Lower leg skin (tissue), 3 donors: ENCODE results near the gene FANCC.

Experiments
- POLR2A ChIP-seq, 2 donors: fragments of 450-650 bp; IDR thresholded peaks; one replicate each; pipeline ENCODE4 v1.6.1; 2016 to 2017; ENCODE audit warnings: antibody characterized with exemption in 2 of 2, mild to moderate bottlenecking in 1 of 2, moderate library complexity in 1 of 2
- TF ChIP-seq, protein P1 (sequence below), 3 donors: fragments of 450-650 bp; IDR thresholded peaks; one replicate each; pipeline ENCODE4 v1.5.1; 2016; ENCODE audit warnings: antibody characterized with exemption in 3 of 3, mild to moderate bottlenecking in 3 of 3, moderate library complexity in 2 of 3

DNA sequence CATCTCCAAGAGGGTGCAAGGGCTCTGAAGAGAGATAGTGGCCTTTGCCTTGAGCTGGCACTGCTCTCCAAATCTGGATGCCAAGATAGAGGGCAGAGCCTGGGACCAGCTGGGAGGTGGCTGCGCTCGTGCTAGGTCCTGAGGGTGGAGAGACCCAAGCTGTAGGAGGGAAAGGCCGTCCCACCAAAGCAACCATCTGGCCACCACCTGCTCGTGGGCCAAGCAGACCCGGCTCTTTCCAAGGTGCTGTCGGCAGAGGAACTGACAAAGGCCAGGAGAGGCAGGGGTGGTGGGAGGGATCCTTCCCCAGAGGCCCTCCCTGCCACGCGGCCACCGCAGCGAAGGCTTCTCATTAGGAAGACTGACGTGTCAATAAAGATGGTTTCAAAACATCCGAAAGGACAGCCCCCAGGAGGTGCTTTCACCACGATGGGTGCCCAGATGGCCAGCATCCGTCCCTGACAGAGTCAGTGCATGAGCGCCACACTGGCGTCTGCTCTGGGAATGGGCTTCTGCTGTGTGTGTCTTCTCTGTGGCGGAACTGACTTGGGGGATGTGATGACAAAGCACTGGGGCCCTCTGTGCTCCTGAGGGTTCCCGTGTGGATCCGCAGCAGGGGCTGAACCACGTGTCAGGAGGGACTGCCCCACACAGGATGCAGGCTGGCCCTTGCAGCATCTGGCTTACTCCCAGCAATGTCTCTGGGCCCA is 213.5 kb downstream of the FANCC start:
- TF ChIP-seq POLR2A (IDR thresholded peaks at IDR 0.05), result no peak
- TF ChIP-seq, protein P1, sequence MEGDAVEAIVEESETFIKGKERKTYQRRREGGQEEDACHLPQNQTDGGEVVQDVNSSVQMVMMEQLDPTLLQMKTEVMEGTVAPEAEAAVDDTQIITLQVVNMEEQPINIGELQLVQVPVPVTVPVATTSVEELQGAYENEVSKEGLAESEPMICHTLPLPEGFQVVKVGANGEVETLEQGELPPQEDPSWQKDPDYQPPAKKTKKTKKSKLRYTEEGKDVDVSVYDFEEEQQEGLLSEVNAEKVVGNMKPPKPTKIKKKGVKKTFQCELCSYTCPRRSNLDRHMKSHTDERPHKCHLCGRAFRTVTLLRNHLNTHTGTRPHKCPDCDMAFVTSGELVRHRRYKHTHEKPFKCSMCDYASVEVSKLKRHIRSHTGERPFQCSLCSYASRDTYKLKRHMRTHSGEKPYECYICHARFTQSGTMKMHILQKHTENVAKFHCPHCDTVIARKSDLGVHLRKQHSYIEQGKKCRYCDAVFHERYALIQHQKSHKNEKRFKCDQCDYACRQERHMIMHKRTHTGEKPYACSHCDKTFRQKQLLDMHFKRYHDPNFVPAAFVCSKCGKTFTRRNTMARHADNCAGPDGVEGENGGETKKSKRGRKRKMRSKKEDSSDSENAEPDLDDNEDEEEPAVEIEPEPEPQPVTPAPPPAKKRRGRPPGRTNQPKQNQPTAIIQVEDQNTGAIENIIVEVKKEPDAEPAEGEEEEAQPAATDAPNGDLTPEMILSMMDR (IDR thresholded peaks at IDR 0.05), result no peak
